GM19025 (cell line): ENCODE data around the gene MAP3K7.
"Not testable (repeated sequence)": the region's sequence is repeated elsewhere in the genome, so short reads cannot be mapped to it uniquely, and the experiment has no call there.

ENCODE experiments used
- ATAC-seq: cut with Tn5 transposase; IDR thresholded peaks from one replicate; pipeline ENCODE4 v1.9.1; 2021; ENCODE audit warnings: mild to moderate bottlenecking, low read depth, moderate library complexity; ENCODE audit not compliant: unreplicated experiment

The MAP3K7 gene

GRCh38 chr6:90581146-90581545, 5.7 kb downstream of the MAP3K7 start:
- no peak for ATAC-seq

GRCh38 chr6:90578894-90579549, 7.8 kb downstream of the MAP3K7 start:
- ATAC-seq, result no peak

- ATAC-seq, result no peak
Measured at GRCh38 chr6:90575267-90575666, 11.6 kb downstream of the MAP3K7 start.

GRCh38 chr6:90574610-90575009, 12.3 kb downstream of the MAP3K7 start:
- no peak for ATAC-seq

GRCh38 chr6:90573624-90574023, 13.2 kb downstream of the MAP3K7 start:
- ATAC-seq, result no peak

- ATAC-seq, result no peak
Measured at GRCh38 chr6:90572856-90573255, 14.0 kb downstream of the MAP3K7 start.

GRCh38 chr6:90569223-90569622, 17.6 kb downstream of the MAP3K7 start:
- ATAC-seq, result no peak

GRCh38 chr6:90567682-90568081, 19.2 kb downstream of the MAP3K7 start:
- ATAC-seq, result not testable (repeated sequence)

- not testable (repeated sequence) for ATAC-seq
Measured at GRCh38 chr6:90562341-90562740, 24.5 kb downstream of the MAP3K7 start.

- ATAC-seq, result no peak
Measured at GRCh38 chr6:90559931-90560330, 26.9 kb downstream of the MAP3K7 start.

GRCh38 chr6:90557006-90557405, 29.9 kb downstream of the MAP3K7 start:
- ATAC-seq, result no peak

GRCh38 chr6:90547991-90548390, 38.9 kb downstream of the MAP3K7 start:
- ATAC-seq, result no peak

GRCh38 chr6:90547079-90547478, 39.8 kb downstream of the MAP3K7 start:
- ATAC-seq, result no peak

GRCh38 chr6:90545448-90545847, 41.4 kb downstream of the MAP3K7 start:
- no peak for ATAC-seq

- no peak for ATAC-seq
Measured at GRCh38 chr6:90544741-90545140, 42.1 kb downstream of the MAP3K7 start.

- ATAC-seq, result no peak
Measured at GRCh38 chr6:90544081-90544480, 42.8 kb downstream of the MAP3K7 start.

- ATAC-seq, result no peak
Measured at GRCh38 chr6:90541221-90541620, 45.7 kb downstream of the MAP3K7 start.

GRCh38 chr6:90538278-90539046, 48.4 kb downstream of the MAP3K7 start:
- no peak for ATAC-seq

- ATAC-seq, result no peak
Measured at GRCh38 chr6:90537723-90538258, 49.1 kb downstream of the MAP3K7 start.

- ATAC-seq, result no peak
Measured at GRCh38 chr6:90537027-90537426, 49.8 kb downstream of the MAP3K7 start.

GRCh38 chr6:90536520-90536919, 50.4 kb downstream of the MAP3K7 start:
- ATAC-seq, result no peak
